Sigmoid colon (tissue), 4 donors: ENCODE data around the gene ETV3.

Source experiments
- POLR2A ChIP-seq, 2 donors: fragments of 450-650 bp; IDR thresholded peaks; one replicate each; pipeline ENCODE4 v1.6.1; 2016; ENCODE audit warnings: antibody characterized with exemption in 2 of 2, mild to moderate bottlenecking in 2 of 2, moderate library complexity in 2 of 2
- POLR2AphosphoS5 ChIP-seq, 4 donors: sonication (generic); formaldehyde crosslinking; IDR thresholded peaks; one replicate each; pipeline ENCODE4 v1.6.1; 2017; ENCODE audit warnings: antibody characterized with exemption in 4 of 4
- TF ChIP-seq, protein P1 (sequence below), 4 experiments: fragments of 450-650 bp in 3 of 4; fragments of 200-600 bp in 1 of 4; IDR thresholded peaks; one replicate each; pipeline ENCODE4 v1.5.1; 2016 to 2019; ENCODE audit warnings: antibody characterized with exemption in 4 of 4, mild to moderate bottlenecking in 3 of 4, moderate library complexity in 2 of 4

DNA sequence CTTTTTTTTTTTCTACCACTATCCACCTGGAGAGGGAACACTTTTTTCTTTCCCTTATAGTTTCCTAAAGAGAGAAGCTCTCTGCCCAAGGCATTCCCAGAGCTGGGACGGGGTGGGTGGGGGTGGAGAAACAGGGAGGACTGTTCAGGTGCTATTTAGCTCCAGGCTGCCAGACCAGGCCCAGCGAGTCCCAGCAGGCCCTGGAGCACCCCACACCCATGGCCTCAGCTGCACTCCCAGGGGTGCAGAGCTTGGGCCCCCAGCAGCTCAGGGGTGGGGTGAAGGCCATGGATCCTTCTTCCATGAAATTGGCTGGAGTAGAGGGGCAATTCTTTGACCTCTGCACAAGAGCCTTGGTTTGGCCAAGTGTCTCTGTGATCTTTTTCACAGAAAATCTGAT is 42.6 kb downstream of the ETV3 start:
- no peak for TF ChIP-seq POLR2A (IDR thresholded peaks at IDR 0.05)
- TF ChIP-seq, protein P1, sequence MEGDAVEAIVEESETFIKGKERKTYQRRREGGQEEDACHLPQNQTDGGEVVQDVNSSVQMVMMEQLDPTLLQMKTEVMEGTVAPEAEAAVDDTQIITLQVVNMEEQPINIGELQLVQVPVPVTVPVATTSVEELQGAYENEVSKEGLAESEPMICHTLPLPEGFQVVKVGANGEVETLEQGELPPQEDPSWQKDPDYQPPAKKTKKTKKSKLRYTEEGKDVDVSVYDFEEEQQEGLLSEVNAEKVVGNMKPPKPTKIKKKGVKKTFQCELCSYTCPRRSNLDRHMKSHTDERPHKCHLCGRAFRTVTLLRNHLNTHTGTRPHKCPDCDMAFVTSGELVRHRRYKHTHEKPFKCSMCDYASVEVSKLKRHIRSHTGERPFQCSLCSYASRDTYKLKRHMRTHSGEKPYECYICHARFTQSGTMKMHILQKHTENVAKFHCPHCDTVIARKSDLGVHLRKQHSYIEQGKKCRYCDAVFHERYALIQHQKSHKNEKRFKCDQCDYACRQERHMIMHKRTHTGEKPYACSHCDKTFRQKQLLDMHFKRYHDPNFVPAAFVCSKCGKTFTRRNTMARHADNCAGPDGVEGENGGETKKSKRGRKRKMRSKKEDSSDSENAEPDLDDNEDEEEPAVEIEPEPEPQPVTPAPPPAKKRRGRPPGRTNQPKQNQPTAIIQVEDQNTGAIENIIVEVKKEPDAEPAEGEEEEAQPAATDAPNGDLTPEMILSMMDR (IDR thresholded peaks at IDR 0.05), result no peak
- no peak for TF ChIP-seq POLR2AphosphoS5 (IDR thresholded peaks at IDR 0.05)
